Glutamatergic neuron (in vitro differentiated cells): ENCODE results near the gene TADA3. TPM values are rescaled to one million over a fixed set of nuclear protein-coding genes. Genes with fewer than 3 reads are reported as not detected.
A peak's percentile ranks its signal among the peaks of the same experiment; 100 is the strongest.

Experiments
- DNase-seq: peaks from one replicate; pipeline ENCODE4 v3.0.0; 2022
- H3K27ac Mint-ChIP-seq: one replicate; pipeline ENCODE4 v1.8.0; 2020; ENCODE audit warnings: mild to moderate bottlenecking, mixed read lengths, inconsistent platforms; ENCODE audit not compliant: unreplicated experiment
- H3K27me3 Mint-ChIP-seq: one replicate; pipeline ENCODE4 v1.8.0; 2020; ENCODE audit warnings: mild to moderate bottlenecking, moderate library complexity, mixed read lengths, inconsistent platforms; ENCODE audit not compliant: unreplicated experiment
- H3K36me3 Mint-ChIP-seq: one replicate; pipeline ENCODE4 v1.8.0; 2020; ENCODE audit warnings: mild to moderate bottlenecking, mixed read lengths, inconsistent platforms; ENCODE audit not compliant: unreplicated experiment
- H3K4me1 Mint-ChIP-seq: one replicate; pipeline ENCODE4 v1.8.0; 2020; ENCODE audit warnings: mild to moderate bottlenecking, low read depth, mixed read lengths, inconsistent platforms; ENCODE audit not compliant: unreplicated experiment
- H3K4me3 Mint-ChIP-seq: one replicate; pipeline ENCODE4 v1.8.0; 2020; ENCODE audit warnings: mild to moderate bottlenecking, mixed read lengths, inconsistent platforms; ENCODE audit not compliant: unreplicated experiment
- H3K9me3 Mint-ChIP-seq: one replicate; pipeline ENCODE4 v1.8.0; 2020; ENCODE audit warnings: mild to moderate bottlenecking, moderate library complexity, mixed read lengths, inconsistent platforms; ENCODE audit not compliant: unreplicated experiment
- total RNA-seq: library from RNA; stranded (reverse); fragmentation: NEBNext Ultra II Directional; extraction: Animal tissue kit (Norgen Biotek cat#: 25700); gene quantifications from one replicate; pipeline ENCODE4 v1.2.1, GENCODE V29; 2021; ENCODE audit not compliant: unreplicated experiment
- TF ChIP-seq, protein P1 (sequence below): fragments of 200-600 bp; sonication (generic); IDR thresholded peaks from one replicate; pipeline ENCODE4 v1.5.0; 2021; ENCODE audit not compliant: partially characterized antibody, unreplicated experiment

Gene TADA3
- total RNA-seq, 1 donor from 2014 or later, result 59.1 TPM

DNA sequence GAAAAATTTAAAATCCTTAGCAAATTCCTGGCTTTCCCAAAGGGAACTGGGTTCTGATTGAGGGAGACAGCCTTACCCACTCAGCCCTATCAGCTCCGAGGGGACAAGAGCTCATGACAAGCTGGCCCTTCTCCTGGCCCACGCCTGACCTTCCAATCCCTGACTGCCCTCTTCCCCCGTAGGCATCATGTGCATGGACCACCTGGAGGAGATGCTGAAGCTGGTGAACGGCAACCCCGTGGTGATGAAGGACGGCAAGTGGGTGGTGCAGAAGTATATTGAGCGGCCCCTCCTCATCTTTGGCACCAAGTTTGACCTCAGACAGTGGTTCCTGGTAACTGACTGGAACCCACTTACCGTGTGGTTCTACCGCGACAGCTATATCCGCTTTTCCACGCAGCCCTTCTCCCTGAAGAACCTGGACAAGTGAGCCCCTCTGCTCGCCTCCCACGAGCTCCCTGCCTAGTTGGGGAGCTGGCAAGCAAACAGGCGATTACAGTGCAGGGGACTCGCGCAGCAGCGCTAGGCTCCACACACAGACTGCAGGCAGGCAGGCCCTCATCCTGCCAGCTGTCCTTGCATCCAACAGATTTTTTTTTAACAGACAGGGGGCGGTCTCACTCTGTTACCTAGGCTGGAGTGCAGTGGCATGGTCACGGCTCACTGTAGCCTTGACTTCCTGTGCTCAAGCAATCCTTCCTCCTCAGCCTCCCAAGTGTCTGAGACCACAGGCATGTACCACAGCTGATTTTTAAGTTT is 34.7 kb upstream of the TADA3 start:
- peak overlapping the region; percentile 52 for H3K27ac Mint-ChIP-seq
- H3K4me3 Mint-ChIP-seq, result no peak overlapping the region
- TF ChIP-seq, protein P1, sequence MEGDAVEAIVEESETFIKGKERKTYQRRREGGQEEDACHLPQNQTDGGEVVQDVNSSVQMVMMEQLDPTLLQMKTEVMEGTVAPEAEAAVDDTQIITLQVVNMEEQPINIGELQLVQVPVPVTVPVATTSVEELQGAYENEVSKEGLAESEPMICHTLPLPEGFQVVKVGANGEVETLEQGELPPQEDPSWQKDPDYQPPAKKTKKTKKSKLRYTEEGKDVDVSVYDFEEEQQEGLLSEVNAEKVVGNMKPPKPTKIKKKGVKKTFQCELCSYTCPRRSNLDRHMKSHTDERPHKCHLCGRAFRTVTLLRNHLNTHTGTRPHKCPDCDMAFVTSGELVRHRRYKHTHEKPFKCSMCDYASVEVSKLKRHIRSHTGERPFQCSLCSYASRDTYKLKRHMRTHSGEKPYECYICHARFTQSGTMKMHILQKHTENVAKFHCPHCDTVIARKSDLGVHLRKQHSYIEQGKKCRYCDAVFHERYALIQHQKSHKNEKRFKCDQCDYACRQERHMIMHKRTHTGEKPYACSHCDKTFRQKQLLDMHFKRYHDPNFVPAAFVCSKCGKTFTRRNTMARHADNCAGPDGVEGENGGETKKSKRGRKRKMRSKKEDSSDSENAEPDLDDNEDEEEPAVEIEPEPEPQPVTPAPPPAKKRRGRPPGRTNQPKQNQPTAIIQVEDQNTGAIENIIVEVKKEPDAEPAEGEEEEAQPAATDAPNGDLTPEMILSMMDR, result peak; percentile 60
- peaks cover 2% of the 10 kb centered on the region for H3K9me3 Mint-ChIP-seq
- no peaks in the 10 kb centered on the region for H3K4me1 Mint-ChIP-seq
- peaks cover 2% of the 10 kb centered on the region for H3K27me3 Mint-ChIP-seq
- H3K36me3 Mint-ChIP-seq, result no peaks in the 10 kb centered on the region
- DNase-seq, result peak; percentile 36

DNA sequence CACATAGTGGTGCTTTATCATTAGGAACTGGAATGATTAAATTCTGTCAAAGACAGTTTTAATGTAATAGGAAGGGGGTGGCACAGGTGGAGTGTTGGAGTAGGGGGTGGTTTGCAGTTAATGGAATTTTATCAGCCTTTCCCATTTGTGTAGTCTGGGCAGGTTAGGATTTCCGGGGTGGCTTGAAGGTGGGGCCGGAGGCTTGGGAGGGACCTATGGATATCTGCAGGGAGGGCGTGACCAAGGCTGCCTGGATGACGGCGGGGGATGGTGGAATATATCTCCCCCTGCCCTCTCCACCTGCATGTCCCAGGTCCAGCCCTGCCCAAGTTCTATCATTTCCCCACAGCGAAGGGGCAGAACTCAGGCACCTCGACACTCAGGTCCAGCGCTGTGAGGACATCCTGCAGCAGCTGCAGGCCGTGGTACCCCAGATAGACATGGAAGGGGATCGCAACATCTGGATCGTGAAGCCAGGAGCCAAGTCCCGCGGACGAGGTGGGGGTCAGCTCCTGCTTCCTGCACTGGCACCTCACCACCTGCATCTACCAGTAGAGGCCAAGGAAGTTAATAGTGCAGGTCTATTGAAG is 33.3 kb upstream of the TADA3 start:
- no peak overlapping the region for H3K27ac Mint-ChIP-seq
- H3K36me3 Mint-ChIP-seq, result no peaks in the 10 kb centered on the region
- H3K4me1 Mint-ChIP-seq, result no peaks in the 10 kb centered on the region
- no peaks in the 10 kb centered on the region for H3K9me3 Mint-ChIP-seq
- peaks cover 2% of the 10 kb centered on the region for H3K27me3 Mint-ChIP-seq
- TF ChIP-seq, protein P1, result no peak
- no peak for DNase-seq
- no peak overlapping the region for H3K4me3 Mint-ChIP-seq

DNA sequence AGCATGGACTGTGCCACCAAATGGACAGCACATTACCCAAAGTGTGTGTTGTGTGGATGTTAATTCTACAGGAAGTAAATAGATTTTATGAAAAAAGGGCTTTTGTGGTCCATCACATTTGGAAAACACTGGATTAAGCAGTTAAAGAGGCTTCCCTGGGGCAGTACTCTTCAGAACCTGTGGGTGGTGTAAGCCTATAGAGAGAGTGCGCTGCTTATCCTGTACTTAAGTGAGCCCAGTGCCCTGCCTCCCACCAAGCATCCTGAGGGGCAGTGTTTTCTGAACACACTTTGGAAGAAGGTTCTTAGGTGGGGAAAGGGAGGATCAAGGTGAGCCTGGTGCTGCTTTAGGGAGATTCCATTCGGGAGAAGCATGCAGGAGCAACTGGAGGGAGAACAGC is 28.7 kb upstream of the TADA3 start:
- TF ChIP-seq, protein P1, result peak; percentile 51
- DNase-seq, result no peak

DNA sequence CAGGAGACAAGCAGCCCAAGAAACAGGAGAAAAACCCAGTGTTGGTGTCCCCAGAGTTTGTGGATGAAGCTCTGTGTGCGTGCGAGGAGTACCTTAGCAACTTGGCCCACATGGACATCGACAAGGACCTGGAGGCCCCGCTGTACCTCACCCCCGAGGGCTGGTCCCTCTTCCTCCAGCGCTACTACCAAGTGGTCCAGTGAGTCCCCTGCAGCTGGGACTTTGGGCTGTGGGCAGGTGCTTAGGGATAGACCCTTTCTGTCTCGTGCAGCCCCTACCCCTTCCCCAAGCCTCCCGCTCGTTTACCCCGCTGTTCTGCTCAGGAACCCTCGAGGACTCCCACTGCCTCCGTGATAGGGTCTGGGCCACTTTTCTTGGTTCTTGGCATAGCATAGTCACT is 28.3 kb upstream of the TADA3 start:
- TF ChIP-seq, protein P1, result no peak
- no peaks in the 10 kb centered on the region for H3K4me1 Mint-ChIP-seq
- H3K27me3 Mint-ChIP-seq, result peaks cover 2% of the 10 kb centered on the region
- no peak for DNase-seq
- H3K36me3 Mint-ChIP-seq, result peaks cover 5% of the 10 kb centered on the region
- H3K9me3 Mint-ChIP-seq, result no peaks in the 10 kb centered on the region
- no peak overlapping the region for H3K4me3 Mint-ChIP-seq
- H3K27ac Mint-ChIP-seq, result no peak overlapping the region

More for the DNA sequence above, 28.7 kb upstream of the TADA3 start:
- Mint-ChIP-seq H3K9me3 (no peaks in the 10 kb centered on the region), H3K4me1 (no peaks in the 10 kb centered on the region), H3K4me3 (no peak overlapping the region), H3K36me3 (peaks cover 5% of the 10 kb centered on the region), H3K27ac (no peak overlapping the region), H3K27me3 (peaks cover 2% of the 10 kb centered on the region)
